H9 (cell line): Measurements from ENCODE around the gene DNAH1. TPM values are rescaled to one million over a fixed set of nuclear protein-coding genes. Genes with fewer than 3 reads are reported as not detected.

Source experiments
- DNase-seq: peaks from one replicate; pipeline ENCODE4 v3.0.0-alpha.2; 2017
- H2AFZ ChIP-seq: one replicate; pipeline ENCODE4 v1.6.1; 2013; ENCODE audit warnings: mild to moderate bottlenecking, low read length, control low read depth, moderate library complexity
- H2AK5ac ChIP-seq: 2 replicates; pipeline ENCODE4 v1.6.1; 2013; ENCODE audit warnings: low read length, control low read depth, mixed read lengths; ENCODE audit not compliant: insufficient read length
- H2BK120ac ChIP-seq: one replicate; pipeline ENCODE4 v1.6.1; 2013; ENCODE audit warnings: low read depth, mild to moderate bottlenecking, low read length, control low read depth, inconsistent platforms; ENCODE audit not compliant: poor library complexity, severe bottlenecking
- H2BK12ac ChIP-seq: 2 replicates; pipeline ENCODE4 v1.6.1; 2013; ENCODE audit warnings: low read length, control low read depth, mixed read lengths, low read depth; ENCODE audit not compliant: insufficient read length
- H2BK15ac ChIP-seq: 2 replicates; pipeline ENCODE4 v1.6.1; 2013; ENCODE audit warnings: low read depth, low read length, control low read depth
- H2BK20ac ChIP-seq: one replicate; pipeline ENCODE4 v1.6.1; 2013; ENCODE audit warnings: low read depth, mild to moderate bottlenecking, low read length, control low read depth, inconsistent platforms; ENCODE audit not compliant: poor library complexity, severe bottlenecking
- H2BK5ac ChIP-seq: 2 replicates; pipeline ENCODE4 v1.6.1; 2013; ENCODE audit warnings: low read length, control low read depth, mixed read lengths; ENCODE audit not compliant: insufficient read length
- H3K14ac ChIP-seq: 2 replicates; pipeline ENCODE4 v1.6.1; 2013; ENCODE audit warnings: low read length, control low read depth; ENCODE audit not compliant: insufficient read depth
- H3K18ac ChIP-seq: 2 replicates; pipeline ENCODE4 v1.6.1; 2013; ENCODE audit warnings: low read depth, mild to moderate bottlenecking, mixed read lengths, low read length, control low read depth; ENCODE audit not compliant: insufficient read length
- H3K23ac ChIP-seq: 2 replicates; pipeline ENCODE4 v1.6.1; 2013; ENCODE audit warnings: low read length, control low read depth, mixed read lengths, low read depth; ENCODE audit not compliant: insufficient read length
- H3K23me2 ChIP-seq: 2 replicates; pipeline ENCODE4 v1.6.1; 2013; ENCODE audit warnings: low read depth, mild to moderate bottlenecking, mixed read lengths, low read length, control low read depth; ENCODE audit not compliant: insufficient read length, poor library complexity, severe bottlenecking
- H3K27ac ChIP-seq: 2 replicates; pipeline ENCODE4 v1.5.1; 2013; ENCODE audit warnings: low read length, control low read depth, mixed read lengths, low read depth; ENCODE audit not compliant: insufficient read length
- H3K27me3 ChIP-seq: 2 replicates; pipeline ENCODE4 v1.6.1; 2013; ENCODE audit warnings: low read length, control low read depth, inconsistent platforms; ENCODE audit not compliant: insufficient read depth
- H3K4ac ChIP-seq: 2 replicates; pipeline ENCODE4 v1.6.1; 2013; ENCODE audit warnings: low read depth, mild to moderate bottlenecking, control low read depth, inconsistent platforms, low read length, moderate library complexity
- H3K4me1 ChIP-seq: 2 replicates; pipeline ENCODE4 v1.6.1; 2013; ENCODE audit warnings: low read length, control low read depth, inconsistent platforms; ENCODE audit not compliant: insufficient read depth
- H3K4me2 ChIP-seq: 2 replicates; pipeline ENCODE4 v1.6.1; 2013; ENCODE audit warnings: low read length, control low read depth, mixed read lengths; ENCODE audit not compliant: insufficient read length, insufficient read depth
- H3K56ac ChIP-seq: 2 replicates; pipeline ENCODE4 v1.6.1; 2013; ENCODE audit warnings: low read depth, mild to moderate bottlenecking, mixed read lengths, low read length, control low read depth; ENCODE audit not compliant: insufficient read length
- H3K79me1 ChIP-seq: 2 replicates; pipeline ENCODE4 v1.6.1; 2013; ENCODE audit warnings: low read depth, mild to moderate bottlenecking, moderate library complexity, low read length, control low read depth, inconsistent platforms; ENCODE audit not compliant: insufficient read depth, poor library complexity, severe bottlenecking
- H3K79me2 ChIP-seq: 2 replicates; pipeline ENCODE4 v1.6.1; 2013; ENCODE audit warnings: low read length, control low read depth, inconsistent platforms; ENCODE audit not compliant: insufficient read depth
- H3K9ac ChIP-seq: 2 replicates; pipeline ENCODE4 v1.6.1; 2013; ENCODE audit warnings: low read length, control low read depth, mixed read lengths; ENCODE audit not compliant: insufficient read length; ENCODE audit errors: extremely low read depth
- H3K9me3 ChIP-seq: one replicate; pipeline ENCODE4 v1.6.1; 2013; ENCODE audit warnings: low read depth, low read length, inconsistent platforms; ENCODE audit not compliant: control insufficient read depth
- H3T11ph ChIP-seq: one replicate; pipeline ENCODE4 v1.6.1; 2013; ENCODE audit warnings: mild to moderate bottlenecking, low read length, control low read depth, inconsistent platforms
- H4K20me1 ChIP-seq: one replicate; pipeline ENCODE4 v1.6.1; 2013; ENCODE audit not compliant: control insufficient read depth, insufficient read length, insufficient read depth
- H4K5ac ChIP-seq: 2 replicates; pipeline ENCODE4 v1.6.1; 2013; ENCODE audit warnings: low read depth, mild to moderate bottlenecking, mixed read lengths, low read length, control low read depth; ENCODE audit not compliant: insufficient read length
- H4K8ac ChIP-seq: replicated peaks from 2 replicates; pipeline ENCODE4 v1.6.1; 2013; ENCODE audit warnings: low read length, control low read depth, mixed read lengths, low read depth; ENCODE audit not compliant: insufficient read length
- H4K91ac ChIP-seq: 2 replicates; pipeline ENCODE4 v1.6.1; 2013; ENCODE audit warnings: low read depth, mild to moderate bottlenecking, moderate library complexity, mixed read lengths, low read length, control low read depth; ENCODE audit not compliant: insufficient read length
- H3K27ac Mint-ChIP-seq, 3 experiments: 2 replicates in 2 of 3; 3 replicates in 1 of 3; pipeline ENCODE4 v1.8.0; 2020 to 2021; ENCODE audit warnings: mixed read lengths in 3 of 3, mild to moderate bottlenecking in 1 of 3, moderate library complexity in 1 of 3
- H3K27me3 Mint-ChIP-seq: 2 replicates; pipeline ENCODE4 v1.8.0; 2021; ENCODE audit warnings: low read depth, mild to moderate bottlenecking, moderate library complexity, mixed read lengths
- H3K36me3 Mint-ChIP-seq, 3 experiments: 2 replicates in 2 of 3; 3 replicates in 1 of 3; pipeline ENCODE4 v1.8.0; 2020 to 2021; ENCODE audit warnings: low read depth in 3 of 3, mixed read lengths in 3 of 3; ENCODE audit not compliant: insufficient read depth in 1 of 3
- H3K4me1 Mint-ChIP-seq, 2 experiments: 2 replicates each; pipeline ENCODE4 v1.8.0; 2020; ENCODE audit warnings: mixed read lengths in 2 of 2
- H3K4me3 Mint-ChIP-seq, 2 experiments: 2 replicates in 1 of 2; 3 replicates in 1 of 2; pipeline ENCODE4 v1.8.0; 2020 to 2021; ENCODE audit warnings: mild to moderate bottlenecking in 2 of 2, mixed read lengths in 2 of 2, moderate library complexity in 1 of 2
- H3K9me3 Mint-ChIP-seq, 2 experiments: 2 replicates in 1 of 2; 3 replicates in 1 of 2; pipeline ENCODE4 v1.8.0; 2020; ENCODE audit warnings: mild to moderate bottlenecking in 2 of 2, mixed read lengths in 2 of 2, moderate library complexity in 1 of 2
- CTCF ChIP-seq: fragments of 200-600 bp; sonication (generic); conservative IDR thresholded peaks from 3 replicates; pipeline ENCODE4 v1.8.0; 2021; ENCODE audit warnings: antibody characterized with exemption, mild to moderate bottlenecking
- WGBS: extraction: QIAGEN DNeasy Blood & Tissue Kit; methylation state at CpG from one replicate; pipeline ENCODE4 v1.1.7; 2013; ENCODE audit warnings: missing lambda C conversion rate, low lambda C conversion rate, mixed read lengths; ENCODE audit not compliant: insufficient read length; ENCODE audit errors: extremely low coverage; 5-methylcytosine and 5-hydroxymethylcytosine counted together
- total RNA-seq: library from RNA; stranded (reverse); gene quantifications from 2 replicates; pipeline ENCODE4 v1.2.1, GENCODE V29; 2021

The DNAH1 gene
- total RNA-seq, 1 experiment from 2014 or later = 2.0 TPM

GRCh38 chr3:52299247-52299878 lies 16.8 kb upstream of the DNAH1 start:
- Histone ChIP-seq H3K14ac (no peak overlapping the region), H2BK12ac (no peak overlapping the region), H2AK5ac (no peak overlapping the region), H3K79me1 (no peaks in the 10 kb centered on the region), H4K20me1 (no peaks in the 10 kb centered on the region), H3K23me2 (peaks cover 10% of the 10 kb centered on the region), H4K91ac (no peak overlapping the region), H3K18ac (peak overlapping the region; percentile 49), H3K4me1 (peaks cover 2% of the 10 kb centered on the region; the same call in 1 of the 2 replicates), H3K27me3 (no peaks in the 10 kb centered on the region), H3K4me2 (peak overlapping the region; percentile 62), H2BK15ac (no peak overlapping the region), H3K23ac (no peak overlapping the region), H3K56ac (no peak overlapping the region), H2AFZ (no peak overlapping the region), H2BK20ac (no peak overlapping the region), H2BK120ac (no peak overlapping the region), H3K27ac (no peak overlapping the region), H3K9me3 (no peaks in the 10 kb centered on the region), H3K79me2 (no peaks in the 10 kb centered on the region), H4K5ac (no peak overlapping the region), H3K9ac (no peak overlapping the region), H3K4ac (no peak overlapping the region), H3T11ph (no peak overlapping the region), H4K8ac (no peak overlapping the region), H2BK5ac (no peak overlapping the region)
- Mint-ChIP-seq H3K36me3 (no peaks in the 10 kb centered on the region; a peak in 1 of 7 replicates), H3K4me3 (peak overlapping the region; percentile 27 to 81; a peak in 4 of 5 replicates), H3K4me1 (peaks cover 25 to 32% of the 10 kb centered on the region in 2 experiments), H3K27me3 (peaks cover 13% of the 10 kb centered on the region), H3K27ac (peak overlapping the region in 1 of 3 experiments; percentile 74; a peak in 2 of 7 replicates), H3K9me3 (no peaks in the 10 kb centered on the region)
- no peak for DNase-seq
- no CpG with 5 or more reads among the region's 10 CpGs for WGBS
- TF ChIP-seq CTCF = no peak
